ENCODE measurements around the gene SIAH1. TPM values are rescaled to one million over a fixed set of nuclear protein-coding genes. Genes with fewer than 3 reads are reported as not detected.

Gene SIAH1
- 10 to 100 TPM; 24.0 to 36.1 TPM for total RNA-seq

- peaks cover 11% of the 10 kb centered on the region for H3K4me1 ChIP-seq (replicated peaks)
- intact Hi-C loops (cut with DNase I), result loop anchor here (5.0 to 10.0 kb wide), 3 partner anchors 152 to 1411 kb away; partner anchors contain the start of genes DNAJA2 and N4BP1
Observed at GRCh38 chr16:48385253-48386150, at the start of gene SIAH1. Gene SIAH1 (minus strand): TSS chr16:48385413. CDS start chr16:48362428, 22,985 bp downstream.

GRCh38 chr16:48434653-48435317, 49.6 kb upstream of the SIAH1 start:
- DNase-seq (ENCODE audit: low spot score), result no peak
- Histone ChIP-seq H3K27ac (no peak overlapping the region), H3K4me1 (replicated peaks) (no peaks in the 10 kb centered on the region), H3K27me3 (replicated peaks; ENCODE audit: insufficient read depth) (no peaks in the 10 kb centered on the region), H3K4me3 (no peak overlapping the region), H3K9me3 (no peaks in the 10 kb centered on the region), H3K36me3 (no peaks in the 10 kb centered on the region)
- no peak for TF ChIP-seq POLR2A (IDR thresholded peaks at IDR 0.05)
- TF ChIP-seq CTCF (IDR thresholded peaks at IDR 0.05), result no peak
- no peak for TF ChIP-seq POLR2AphosphoS5 (IDR thresholded peaks at IDR 0.05)
- WGBS, result 49% methylated on average over 4 of the region's 4 CpGs
- intact Hi-C loops (cut with DNase I), result no loop called here

More at GRCh38 chr16:48385253-48386150, at the start of gene SIAH1:
- Histone ChIP-seq H3K27me3 (replicated peaks; ENCODE audit: insufficient read depth) (no peaks in the 10 kb centered on the region), H3K36me3 (no peaks in the 10 kb centered on the region), H3K27ac (peak within 1 kb of the TSS; percentile 97 to 99), H3K9me3 (no peaks in the 10 kb centered on the region), H3K4me3 (peak within 1 kb of the TSS; percentile 73 to 93)
- WGBS, result 2% methylated on average over 28 of the region's 105 CpGs
- TF ChIP-seq CTCF (IDR thresholded peaks at IDR 0.05), result peak in 1 of 4 experiments; percentile 11
- TF ChIP-seq POLR2A (IDR thresholded peaks at IDR 0.05), result peak; percentile 53
- peak; percentile 31 for TF ChIP-seq POLR2AphosphoS5 (IDR thresholded peaks at IDR 0.05)
- peak; percentile 81 for DNase-seq (ENCODE audit: low spot score)

- no peaks in the 10 kb centered on the region for H3K36me3 ChIP-seq
- H3K4me1 ChIP-seq (replicated peaks), result no peaks in the 10 kb centered on the region
- TF ChIP-seq CTCF (IDR thresholded peaks at IDR 0.05), result no peak
- no peak for TF ChIP-seq POLR2A (IDR thresholded peaks at IDR 0.05)
- TF ChIP-seq POLR2AphosphoS5 (IDR thresholded peaks at IDR 0.05), result no peak
- H3K4me3 ChIP-seq, result no peak overlapping the region
- 90% methylated on average over 5 of the region's 5 CpGs for WGBS
- intact Hi-C loops (cut with DNase I), result no loop called here
- H3K9me3 ChIP-seq, result no peaks in the 10 kb centered on the region
- DNase-seq (ENCODE audit: low spot score), result no peak
- no peaks in the 10 kb centered on the region for H3K27me3 ChIP-seq (replicated peaks; ENCODE audit: insufficient read depth)
- no peak overlapping the region for H3K27ac ChIP-seq
Observed at GRCh38 chr16:48433850-48434530, 48.8 kb upstream of the SIAH1 start.

- H3K36me3 ChIP-seq, result no peaks in the 10 kb centered on the region
- 95% methylated on average over 18 of the region's 18 CpGs for WGBS
- no peak overlapping the region for H3K27ac ChIP-seq
- H3K4me1 ChIP-seq (replicated peaks), result no peaks in the 10 kb centered on the region
- H3K4me3 ChIP-seq, result no peak overlapping the region
- DNase-seq (ENCODE audit: low spot score), result no peak
- no peaks in the 10 kb centered on the region for H3K9me3 ChIP-seq
- intact Hi-C loops (cut with DNase I), result no loop called here
- H3K27me3 ChIP-seq (replicated peaks; ENCODE audit: insufficient read depth), result no peaks in the 10 kb centered on the region
- no peak for TF ChIP-seq POLR2A (IDR thresholded peaks at IDR 0.05)
Observed at GRCh38 chr16:48433116-48433849, 48.1 kb upstream of the SIAH1 start.

Data from prostate gland (tissue), 2 donors.